Sigmoid colon (tissue), 7 donors: ENCODE measurements around the gene RRAD. TPM values are rescaled to one million over a fixed set of nuclear protein-coding genes. Genes with fewer than 3 reads are reported as not detected.

ENCODE experiments used
- DNase-seq: peaks from one replicate; pipeline ENCODE4 v3.0.0-alpha.2; 2019
- H3K27ac ChIP-seq, 4 donors: fragments of 200-600 bp; sonication (generic); one replicate each; pipeline ENCODE4 v1.5.1; 2016 to 2019; ENCODE audit warnings: mild to moderate bottlenecking in 1 of 4
- H3K27me3 ChIP-seq, 3 donors: fragments of 200-600 bp; sonication (generic); one replicate each; pipeline ENCODE4 v1.5.1; 2019; ENCODE audit warnings: mild to moderate bottlenecking in 1 of 3
- H3K36me3 ChIP-seq, 4 donors: fragments of 200-600 bp; sonication (generic); one replicate each; pipeline ENCODE4 v1.5.1; 2016 to 2019
- H3K4me1 ChIP-seq, 4 donors: fragments of 200-600 bp; sonication (generic); one replicate each; pipeline ENCODE4 v1.5.1; 2017 to 2019
- H3K4me3 ChIP-seq, 4 donors: fragments of 200-600 bp; sonication (generic); one replicate each; pipeline ENCODE4 v1.5.1; 2017 to 2019; ENCODE audit warnings: mild to moderate bottlenecking in 2 of 4, moderate library complexity in 1 of 4
- H3K9me3 ChIP-seq, 4 donors: fragments of 200-600 bp in 3 of 4; sonication (generic) in 3 of 4; one replicate each; pipeline versions ENCODE4 v1.5.1 to v1.6.1; 2013 to 2019
- EP300 ChIP-seq, 4 donors: sonication (generic); formaldehyde crosslinking; IDR thresholded peaks; one replicate each; pipeline ENCODE4 v1.6.1; 2017; ENCODE audit warnings: antibody characterized with exemption in 4 of 4
- POLR2A ChIP-seq, 2 donors: fragments of 450-650 bp; IDR thresholded peaks; one replicate each; pipeline ENCODE4 v1.6.1; 2016; ENCODE audit warnings: antibody characterized with exemption in 2 of 2, mild to moderate bottlenecking in 2 of 2, moderate library complexity in 2 of 2
- POLR2AphosphoS5 ChIP-seq, 4 donors: sonication (generic); formaldehyde crosslinking; IDR thresholded peaks; one replicate each; pipeline ENCODE4 v1.6.1; 2017; ENCODE audit warnings: antibody characterized with exemption in 4 of 4
- WGBS, 2 donors: extraction: QIAGEN DNeasy Blood & Tissue Kit; methylation state at CpG; one replicate each; pipeline ENCODE4 v1.1.7; 2013; 5-methylcytosine and 5-hydroxymethylcytosine counted together
- intact Hi-C: fragments of 100-400 bp; cut with DNase I; formaldehyde crosslinking; loops from one replicate; pipeline ENCODE4 v1.15.1; 2023
- polyA plus RNA-seq, 3 donors: library from polyadenylated mRNA; stranded (reverse); fragments of 200-250 nt; gene quantifications; one replicate each; pipeline ENCODE4 v1.2.3, GENCODE V29; 2013
- total RNA-seq, 4 donors: library from RNA; depleted of rRNA; stranded (reverse); fragments of >200 nt; gene quantifications; one replicate each; pipeline ENCODE4 v1.1.0, GENCODE V29; 2016
- TF ChIP-seq, protein P1 (sequence below), 4 experiments: fragments of 450-650 bp in 3 of 4; fragments of 200-600 bp in 1 of 4; IDR thresholded peaks; one replicate each; pipeline ENCODE4 v1.5.1; 2016 to 2019; ENCODE audit warnings: antibody characterized with exemption in 4 of 4, mild to moderate bottlenecking in 3 of 4, moderate library complexity in 2 of 4
- donor health status: healthy with polysubstance abuse.
- donor health status: Bipolar disorder and iron deficiency.
- donor health status: healthy.

Gene RRAD
- total and polyA plus RNA-seq, 7 donors: 1.2 to 31.2 (median 10.9) TPM

GRCh38 chr16:66881014-66881417 lies 44.3 kb downstream of the RRAD start:
- 1 to 4% methylated on average over 23 of the region's 23 CpGs for WGBS, 2 donors
- no peaks in the 10 kb centered on the region for H3K9me3 ChIP-seq
- H3K4me3 ChIP-seq: peak overlapping the region; percentile 51 to 84 (median 72)
- TF ChIP-seq, protein P1, sequence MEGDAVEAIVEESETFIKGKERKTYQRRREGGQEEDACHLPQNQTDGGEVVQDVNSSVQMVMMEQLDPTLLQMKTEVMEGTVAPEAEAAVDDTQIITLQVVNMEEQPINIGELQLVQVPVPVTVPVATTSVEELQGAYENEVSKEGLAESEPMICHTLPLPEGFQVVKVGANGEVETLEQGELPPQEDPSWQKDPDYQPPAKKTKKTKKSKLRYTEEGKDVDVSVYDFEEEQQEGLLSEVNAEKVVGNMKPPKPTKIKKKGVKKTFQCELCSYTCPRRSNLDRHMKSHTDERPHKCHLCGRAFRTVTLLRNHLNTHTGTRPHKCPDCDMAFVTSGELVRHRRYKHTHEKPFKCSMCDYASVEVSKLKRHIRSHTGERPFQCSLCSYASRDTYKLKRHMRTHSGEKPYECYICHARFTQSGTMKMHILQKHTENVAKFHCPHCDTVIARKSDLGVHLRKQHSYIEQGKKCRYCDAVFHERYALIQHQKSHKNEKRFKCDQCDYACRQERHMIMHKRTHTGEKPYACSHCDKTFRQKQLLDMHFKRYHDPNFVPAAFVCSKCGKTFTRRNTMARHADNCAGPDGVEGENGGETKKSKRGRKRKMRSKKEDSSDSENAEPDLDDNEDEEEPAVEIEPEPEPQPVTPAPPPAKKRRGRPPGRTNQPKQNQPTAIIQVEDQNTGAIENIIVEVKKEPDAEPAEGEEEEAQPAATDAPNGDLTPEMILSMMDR (IDR thresholded peaks at IDR 0.05): no peak
- no peak for TF ChIP-seq EP300 (IDR thresholded peaks at IDR 0.05)
- TF ChIP-seq POLR2AphosphoS5 (IDR thresholded peaks at IDR 0.05): no peak
- no peak for TF ChIP-seq POLR2A (IDR thresholded peaks at IDR 0.05)
- no peaks in the 10 kb centered on the region for H3K27me3 ChIP-seq
- peaks cover 0 to 20% (median 11%) of the 10 kb centered on the region in 4 donors for H3K36me3 ChIP-seq
- intact Hi-C loops: no loop called here
- peaks cover 0 to 17% (median 10%) of the 10 kb centered on the region in 4 donors for H3K4me1 ChIP-seq
- DNase-seq: no peak
- H3K27ac ChIP-seq: peak overlapping the region; percentile 48 to 68 (median 66)

GRCh38 chr16:66880288-66881013 lies 44.9 kb downstream of the RRAD start, which contains the start of gene PDP2:
PDP2 (plus strand) TSS chr16:66880515; CDS start chr16:66884285, 3,770 bp downstream.
- Histone ChIP-seq H3K27ac (peak within 1 kb of the TSS; percentile 48 to 68 (median 66)), H3K27me3 (no peaks in the 10 kb centered on the region), H3K36me3 (peaks cover 0 to 14% (median 10%) of the 10 kb centered on the region in 4 donors), H3K9me3 (no peaks in the 10 kb centered on the region), H3K4me1 (peaks cover 0 to 17% (median 10%) of the 10 kb centered on the region in 4 donors), H3K4me3 (peak within 1 kb of the TSS; percentile 51 to 84 (median 72))
- DNase-seq: peak; percentile 98
- no peak for TF ChIP-seq EP300 (IDR thresholded peaks at IDR 0.05)
- TF ChIP-seq POLR2AphosphoS5 (IDR thresholded peaks at IDR 0.05): peak; percentile 63 to 85 (median 80)
- TF ChIP-seq POLR2A (IDR thresholded peaks at IDR 0.05): peak; percentile 52 to 78
- 0% methylated on average over 58 of the region's 58 CpGs for WGBS, 2 donors
- intact Hi-C loops: no loop called here

DNA sequence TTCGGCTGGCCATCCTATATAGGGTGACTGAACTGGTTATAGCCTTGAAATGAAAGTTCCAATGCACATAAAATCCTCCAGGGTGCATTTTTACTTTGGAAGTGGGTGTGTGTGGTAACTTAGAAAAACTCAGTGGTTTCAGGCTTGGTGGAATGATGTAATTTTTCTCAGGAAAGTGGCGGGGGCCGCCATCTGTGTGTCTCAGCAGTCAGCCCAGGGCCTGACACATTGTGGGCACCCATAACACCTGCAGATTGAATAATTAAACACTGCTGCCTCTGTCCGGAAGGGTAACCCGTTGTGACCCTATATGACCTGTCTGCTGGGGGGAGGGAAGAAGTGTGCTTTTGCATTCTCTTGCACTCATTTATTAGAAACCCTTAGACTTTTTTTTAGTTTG lies 47.3 kb downstream of the RRAD start:
- WGBS, 2 donors: 37 to 48% methylated on average over 5 of the region's 5 CpGs
- no peaks in the 10 kb centered on the region for H3K27me3 ChIP-seq
- TF ChIP-seq POLR2AphosphoS5 (IDR thresholded peaks at IDR 0.05) (no peak), POLR2A (IDR thresholded peaks at IDR 0.05) (no peak), EP300 (IDR thresholded peaks at IDR 0.05) (no peak)
- TF ChIP-seq, protein P1 (IDR thresholded peaks at IDR 0.05): no peak
- H3K4me1 ChIP-seq: peaks cover 0 to 17% (median 12%) of the 10 kb centered on the region in 4 donors
- H3K4me3 ChIP-seq: no peak overlapping the region
- H3K36me3 ChIP-seq: no peaks in the 10 kb centered on the region
- no peak overlapping the region for H3K27ac ChIP-seq
- no peaks in the 10 kb centered on the region for H3K9me3 ChIP-seq
- no peak for DNase-seq
- intact Hi-C loops: loop anchor here (5.0 kb wide), 1 partner anchor 326 kb away; the partner anchor contains the start of genes CKLF and TK2

DNA sequence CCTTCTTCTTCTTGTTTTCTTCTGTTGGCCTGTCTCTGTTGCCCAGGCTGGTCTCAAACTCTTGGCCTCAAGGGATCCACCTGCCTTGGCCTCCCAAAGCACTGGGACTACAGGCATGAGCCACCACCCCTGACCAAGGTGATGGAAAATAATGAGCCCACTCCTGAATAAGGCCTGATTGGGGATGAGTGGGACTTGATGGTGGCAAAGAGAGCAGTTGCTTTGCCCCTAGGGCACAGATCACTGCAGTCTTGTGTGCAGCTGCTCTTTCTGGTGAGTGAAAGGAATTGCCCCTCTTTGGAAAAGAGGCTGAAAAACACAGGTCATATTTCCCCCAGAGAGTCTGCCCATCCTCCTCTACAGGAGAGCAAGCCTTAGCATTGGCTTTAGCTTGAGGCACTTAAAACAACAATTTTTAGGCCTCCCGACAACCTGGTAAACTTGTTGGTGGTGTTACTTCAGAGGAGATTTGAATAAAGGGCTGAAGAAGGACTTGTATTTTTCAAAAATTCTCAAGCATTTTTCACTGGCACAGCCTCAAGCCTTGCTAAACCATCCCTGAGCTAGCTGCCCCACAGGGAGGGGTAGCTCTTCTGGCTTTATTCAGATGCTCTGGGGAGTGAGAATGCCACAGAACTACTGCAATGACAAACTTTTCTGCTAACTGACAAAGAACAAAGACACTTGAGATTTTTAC lies 51.1 kb downstream of the RRAD start:
- no peak for DNase-seq
- 80 to 84% methylated on average over 1 of the region's 1 CpG for WGBS, 2 donors
- peaks cover 0 to 10% (median 6%) of the 10 kb centered on the region in 4 donors for H3K4me1 ChIP-seq
- H3K27ac ChIP-seq: no peak overlapping the region
- no peaks in the 10 kb centered on the region for H3K27me3 ChIP-seq
- no peaks in the 10 kb centered on the region for H3K9me3 ChIP-seq
- H3K4me3 ChIP-seq: no peak overlapping the region
- intact Hi-C loops: loop anchor here (5.0 kb wide), 1 partner anchor 147 kb away; no protein-coding TSS in a partner anchor
- TF ChIP-seq EP300 (IDR thresholded peaks at IDR 0.05): no peak
- TF ChIP-seq, protein P1 (IDR thresholded peaks at IDR 0.05): no peak
- no peak for TF ChIP-seq POLR2AphosphoS5 (IDR thresholded peaks at IDR 0.05)
- no peak for TF ChIP-seq POLR2A (IDR thresholded peaks at IDR 0.05)
- H3K36me3 ChIP-seq: no peaks in the 10 kb centered on the region

- Histone ChIP-seq H3K27me3 (no peaks in the 10 kb centered on the region), H3K4me3 (no peak overlapping the region), H3K36me3 (no peaks in the 10 kb centered on the region), H3K27ac (peak overlapping the region in 2 of 4 donors; percentile 49 to 52), H3K9me3 (no peaks in the 10 kb centered on the region), H3K4me1 (peaks cover 0 to 10% (median 6%) of the 10 kb centered on the region in 4 donors)
- intact Hi-C loops: loop anchor here (1.0 to 5.0 kb wide), 3 partner anchors 146 to 467 kb away; no protein-coding TSS in a partner anchor
- no peak for DNase-seq
- TF ChIP-seq EP300 (IDR thresholded peaks at IDR 0.05) (no peak), POLR2AphosphoS5 (IDR thresholded peaks at IDR 0.05) (no peak), POLR2A (IDR thresholded peaks at IDR 0.05) (no peak)
- TF ChIP-seq, protein P1 (IDR thresholded peaks at IDR 0.05): no peak
Observed at GRCh38 chr16:66873685-66874055, 51.7 kb downstream of the RRAD start.
